GM12874 (cell line): Measurements from ENCODE around the gene DDOST.
A peak's percentile ranks its signal among the peaks of the same experiment; 100 is the strongest.

ENCODE experiments used
- CTCF ChIP-seq: IDR thresholded peaks from 2 replicates; pipeline ENCODE4 v1.5.1; 2011; ENCODE audit warnings: low read depth, mild to moderate bottlenecking, control low read depth, low read length, moderate library complexity; ENCODE audit not compliant: insufficient read depth

The DDOST gene

GRCh38 chr1:20665726-20666125 lies 4.6 kb upstream of the DDOST start:
- TF ChIP-seq CTCF: no peak

GRCh38 chr1:20663969-20664715 lies 3.0 kb upstream of the DDOST start:
- TF ChIP-seq CTCF: no peak

- TF ChIP-seq CTCF: 0 out of 2 replicates have a peak, but pooled peaks have one; percentile 4
Observed at GRCh38 chr1:20663365-20663764, 2.2 kb upstream of the DDOST start.

- no peak for TF ChIP-seq CTCF
Observed at GRCh38 chr1:20662110-20662475, 924 bp upstream of the DDOST start.

- no peak for TF ChIP-seq CTCF
Observed at GRCh38 chr1:20660847-20661206, 342 bp downstream of the DDOST start.

- no peak for TF ChIP-seq CTCF
Observed at GRCh38 chr1:20660363-20660762, 806 bp downstream of the DDOST start.

- TF ChIP-seq CTCF: no peak
Observed at GRCh38 chr1:20658166-20658915, 2.8 kb downstream of the DDOST start.
